Left lung (tissue), 10 donors: ENCODE results near the gene TCEANC. TPM values are rescaled to one million over a fixed set of nuclear protein-coding genes. Genes with fewer than 3 reads are reported as not detected.

Experiments used
- ATAC-seq: fragments of 200-7000 bp; cut with Tn5 transposase; one replicate; pipeline ENCODE4 v1.9.1; 2020; ENCODE audit warnings: moderate library complexity
- DNase-seq, 4 donors: peaks; one replicate each; pipeline ENCODE4 v3.0.0-alpha.2; 2013 to 2020
- H3K27ac ChIP-seq, 2 donors: fragments of 200-600 bp; sonication (generic) in 1 of 2; one replicate each; pipeline versions ENCODE4 v1.5.0 to v1.8.0; 2020 to 2021
- H3K27me3 ChIP-seq, 2 donors: fragments of 200-600 bp; sonication (generic) in 1 of 2; one replicate each; pipeline versions ENCODE4 v1.5.0 to v1.8.0; 2020 to 2021
- H3K36me3 ChIP-seq, 2 donors: fragments of 200-600 bp; sonication (generic) in 1 of 2; one replicate each; pipeline versions ENCODE4 v1.5.0 to v1.8.0; 2020 to 2021
- H3K4me1 ChIP-seq, 2 donors: fragments of 200-600 bp; one replicate each; pipeline ENCODE4 v1.8.0; 2021
- H3K4me3 ChIP-seq, 2 donors: fragments of 200-600 bp; sonication (generic) in 1 of 2; one replicate each; pipeline versions ENCODE4 v1.5.0 to v1.8.0; 2020 to 2021; ENCODE audit warnings: mild to moderate bottlenecking in 1 of 2
- H3K9me3 ChIP-seq, 2 donors: fragments of 200-600 bp; sonication (generic) in 1 of 2; one replicate each; pipeline versions ENCODE4 v1.5.0 to v1.8.0; 2020 to 2021
- CTCF ChIP-seq, 2 donors: fragments of 200-600 bp; sonication (generic) in 1 of 2; IDR thresholded peaks; one replicate each; pipeline versions ENCODE4 v1.5.0 to v1.8.0; 2021; ENCODE audit warnings: antibody characterized with exemption in 2 of 2
- intact Hi-C, 2 donors: fragments of 100-400 bp; cut with DNase I; formaldehyde crosslinking; loops; one replicate each; pipeline versions ENCODE4 v1.11.2 to v1.14.2; 2022
- polyA plus RNA-seq, 6 donors: library from polyadenylated mRNA; unstranded; fragments of 120-200 nt; gene quantifications; one replicate each; pipeline ENCODE4 v1.2.1, GENCODE V29; 2013; ENCODE audit not compliant: insufficient read length in 6 of 6
- total RNA-seq, 2 donors: library from RNA; stranded (reverse); fragmentation: NEBNext Ultra II Directional; extraction: Animal tissue kit (Norgen Biotek cat#: 25700); gene quantifications; one replicate each; pipeline ENCODE4 v1.2.1, GENCODE V29; 2021
- donor health status: DM: no; HTN: yes; CAD: no.
- donor health status: DM: no; HTN: no; CAD: no.

Gene TCEANC
- total and polyA plus RNA-seq, 8 donors = 3.1 to 7.1 (median 6.5) TPM

- Histone ChIP-seq H3K4me3 (no peak overlapping the region), H3K4me1 (no peaks in the 10 kb centered on the region), H3K36me3 (no peaks in the 10 kb centered on the region), H3K27me3 (peaks cover 0 to 7% of the 10 kb centered on the region in 2 donors), H3K27ac (no peak overlapping the region), H3K9me3 (no peaks in the 10 kb centered on the region)
- no peak for ATAC-seq
- no peak for DNase-seq
- intact Hi-C loops = loop anchor here in 1 of 2 donors (10.0 kb wide), 1 partner anchor 135 kb away; no protein-coding TSS in a partner anchor
- TF ChIP-seq CTCF (IDR thresholded peaks at IDR 0.05) = no peak
Observed at GRCh38 chrX:13649838-13650237, 3.1 kb upstream of the TCEANC start.

- ATAC-seq = no peak
- no peaks in the 10 kb centered on the region for H3K4me1 ChIP-seq
- H3K36me3 ChIP-seq = no peaks in the 10 kb centered on the region
- H3K9me3 ChIP-seq = no peaks in the 10 kb centered on the region
- no peak for TF ChIP-seq CTCF (IDR thresholded peaks at IDR 0.05)
- no peak overlapping the region for H3K4me3 ChIP-seq
- intact Hi-C loops = no loop called here
- peaks cover 0 to 5% of the 10 kb centered on the region in 2 donors for H3K27me3 ChIP-seq
- DNase-seq = no peak
- H3K27ac ChIP-seq = no peak overlapping the region
Observed at GRCh38 chrX:13650318-13650717, 2.6 kb upstream of the TCEANC start.

GRCh38 chrX:13651150-13651549 lies 1.8 kb upstream of the TCEANC start:
- ATAC-seq = no peak
- intact Hi-C loops = no loop called here
- Histone ChIP-seq H3K27me3 (no peaks in the 10 kb centered on the region), H3K4me3 (no peak overlapping the region), H3K27ac (no peak overlapping the region), H3K36me3 (no peaks in the 10 kb centered on the region), H3K4me1 (no peaks in the 10 kb centered on the region), H3K9me3 (no peaks in the 10 kb centered on the region)
- DNase-seq = no peak
- no peak for TF ChIP-seq CTCF (IDR thresholded peaks at IDR 0.05)

- Histone ChIP-seq H3K27ac (peak overlapping the region; percentile 77 to 96), H3K4me3 (peak overlapping the region; percentile 41 to 52), H3K9me3 (no peaks in the 10 kb centered on the region), H3K27me3 (no peaks in the 10 kb centered on the region), H3K36me3 (no peaks in the 10 kb centered on the region), H3K4me1 (no peaks in the 10 kb centered on the region)
- TF ChIP-seq CTCF (IDR thresholded peaks at IDR 0.05) = no peak
- no peak for DNase-seq
- no peak for ATAC-seq
- intact Hi-C loops = no loop called here
Observed at GRCh38 chrX:13652287-13652793, 601 bp upstream of the TCEANC start.

- H3K4me3 ChIP-seq = peak overlapping the region in 1 of 2 donors; percentile 52
- no peak for DNase-seq
Observed at GRCh38 chrX:13654116-13654515, 1.2 kb downstream of the TCEANC start.

More at GRCh38 chrX:13654116-13654515, 1.2 kb downstream of the TCEANC start:
- peaks cover 0 to 2% of the 10 kb centered on the region in 2 donors for H3K4me1 ChIP-seq
- intact Hi-C loops = no loop called here
- no peak for ATAC-seq
- no peaks in the 10 kb centered on the region for H3K36me3 ChIP-seq
- peak overlapping the region; percentile 84 to 96 for H3K27ac ChIP-seq
- H3K9me3 ChIP-seq = no peaks in the 10 kb centered on the region
- no peaks in the 10 kb centered on the region for H3K27me3 ChIP-seq
- no peak for TF ChIP-seq CTCF (IDR thresholded peaks at IDR 0.05)
